Activated T-cell treated with anti-CD3 and anti-CD28 coated beads for 24 hours (primary cell): ENCODE measurements around the gene TMEM114.

Experiments used
- DNase-seq: peaks from one replicate; pipeline ENCODE4 v3.0.0-alpha.2; 2020; ENCODE audit warnings: low read depth

Gene TMEM114

GRCh38 chr16:8548166-8548565 lies 42.1 kb downstream of the TMEM114 start:
- DNase-seq: no peak

- DNase-seq: no peak
These were observed 42.5 kb downstream of the TMEM114 start for GRCh38 chr16:8547762-8548161.

- DNase-seq: no peak
These were observed 45.9 kb downstream of the TMEM114 start for GRCh38 chr16:8544406-8544805.

- no peak for DNase-seq
These were observed 47.1 kb downstream of the TMEM114 start for GRCh38 chr16:8543258-8543657.

- DNase-seq: no peak
These were observed 47.9 kb downstream of the TMEM114 start for GRCh38 chr16:8542393-8542792.

GRCh38 chr16:8541868-8542267 lies 48.4 kb downstream of the TMEM114 start:
- no peak for DNase-seq

- no peak for DNase-seq
These were observed 52.5 kb downstream of the TMEM114 start for GRCh38 chr16:8537691-8538342.

GRCh38 chr16:8533509-8533908 lies 56.8 kb downstream of the TMEM114 start:
- DNase-seq: no peak

- DNase-seq: no peak
These were observed 59.4 kb downstream of the TMEM114 start for GRCh38 chr16:8530752-8531384.

- DNase-seq: no peak
These were observed 61.8 kb downstream of the TMEM114 start for GRCh38 chr16:8528471-8528870.

- no peak for DNase-seq
These were observed 66.4 kb downstream of the TMEM114 start for GRCh38 chr16:8523932-8524331.

- no peak for DNase-seq
These were observed 67.6 kb downstream of the TMEM114 start for GRCh38 chr16:8522757-8523156.

- DNase-seq: no peak
These were observed 70.7 kb downstream of the TMEM114 start for GRCh38 chr16:8519643-8520042.
